ENCODE results near the gene PSMC5. TPM values are rescaled to one million over a fixed set of nuclear protein-coding genes. Genes with fewer than 3 reads are reported as not detected.

The PSMC5 gene
- total RNA-seq, 1 experiment from 2014 or later: 183 TPM

DNA sequence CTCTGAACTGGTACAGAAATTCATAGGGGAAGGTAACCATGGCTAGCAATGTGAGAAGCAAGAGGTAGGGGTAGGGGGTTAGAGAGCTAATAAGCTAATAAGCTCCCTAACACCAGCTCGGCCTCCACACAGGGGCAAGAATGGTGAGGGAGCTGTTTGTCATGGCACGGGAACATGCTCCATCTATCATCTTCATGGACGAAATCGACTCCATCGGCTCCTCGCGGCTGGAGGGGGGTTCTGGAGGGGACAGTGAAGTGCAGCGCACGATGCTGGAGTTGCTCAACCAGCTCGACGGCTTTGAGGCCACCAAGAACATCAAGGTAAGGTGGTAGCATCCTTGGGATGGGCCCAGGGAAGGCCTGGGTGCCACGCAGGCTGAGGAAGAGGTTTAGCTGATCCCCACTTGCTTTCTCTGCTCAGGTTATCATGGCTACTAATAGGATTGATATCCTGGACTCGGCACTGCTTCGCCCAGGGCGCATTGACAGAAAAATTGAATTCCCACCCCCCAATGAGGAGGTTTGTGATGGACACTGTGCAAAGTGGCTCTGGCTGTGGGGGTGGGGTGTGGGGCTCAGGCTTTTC is 3.8 kb downstream of the PSMC5 start:
- H3K14ac ChIP-seq (ENCODE audit: insufficient read depth, low read length): no peak overlapping the region
- Mint-ChIP-seq H3K27ac (no peak overlapping the region), H3K9me3 (no peaks in the 10 kb centered on the region; a peak in 1 of 5 replicates), H3K27me3 (ENCODE audit: low read depth) (no peaks in the 10 kb centered on the region; the same call in 1 of the 2 replicates), H3K36me3 (ENCODE audit: insufficient read depth in 1 of 3, low read depth in 3 of 3) (peaks cover 57 to 94% (median 74%) of the 10 kb centered on the region in 3 experiments), H3K4me1 (peaks cover 12 to 18% of the 10 kb centered on the region in 2 experiments), H3K4me3 (no peak overlapping the region)
- H3K23me2 ChIP-seq (ENCODE audit: insufficient read length, low read depth, low read length, poor library complexity, severe bottlenecking): peaks cover 6% of the 10 kb centered on the region
- H3K27ac ChIP-seq (ENCODE audit: insufficient read length, low read depth, low read length): no peak overlapping the region
- H3K4me1 ChIP-seq (ENCODE audit: insufficient read depth, low read length): no peaks in the 10 kb centered on the region
- no peak overlapping the region for H2BK15ac ChIP-seq (ENCODE audit: low read depth, low read length)
- no peak overlapping the region for H2BK5ac ChIP-seq (ENCODE audit: insufficient read length, low read length)
- H2BK12ac ChIP-seq (ENCODE audit: insufficient read length, low read depth, low read length): no peak overlapping the region
- TF ChIP-seq, protein P1, sequence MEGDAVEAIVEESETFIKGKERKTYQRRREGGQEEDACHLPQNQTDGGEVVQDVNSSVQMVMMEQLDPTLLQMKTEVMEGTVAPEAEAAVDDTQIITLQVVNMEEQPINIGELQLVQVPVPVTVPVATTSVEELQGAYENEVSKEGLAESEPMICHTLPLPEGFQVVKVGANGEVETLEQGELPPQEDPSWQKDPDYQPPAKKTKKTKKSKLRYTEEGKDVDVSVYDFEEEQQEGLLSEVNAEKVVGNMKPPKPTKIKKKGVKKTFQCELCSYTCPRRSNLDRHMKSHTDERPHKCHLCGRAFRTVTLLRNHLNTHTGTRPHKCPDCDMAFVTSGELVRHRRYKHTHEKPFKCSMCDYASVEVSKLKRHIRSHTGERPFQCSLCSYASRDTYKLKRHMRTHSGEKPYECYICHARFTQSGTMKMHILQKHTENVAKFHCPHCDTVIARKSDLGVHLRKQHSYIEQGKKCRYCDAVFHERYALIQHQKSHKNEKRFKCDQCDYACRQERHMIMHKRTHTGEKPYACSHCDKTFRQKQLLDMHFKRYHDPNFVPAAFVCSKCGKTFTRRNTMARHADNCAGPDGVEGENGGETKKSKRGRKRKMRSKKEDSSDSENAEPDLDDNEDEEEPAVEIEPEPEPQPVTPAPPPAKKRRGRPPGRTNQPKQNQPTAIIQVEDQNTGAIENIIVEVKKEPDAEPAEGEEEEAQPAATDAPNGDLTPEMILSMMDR (conservative IDR thresholded peaks at IDR 0.05): no peak
- H3K56ac ChIP-seq (ENCODE audit: insufficient read length, low read depth, low read length): no peak overlapping the region
- no peak overlapping the region for H4K8ac ChIP-seq (replicated peaks; ENCODE audit: insufficient read length, low read depth, low read length)
- H3K4ac ChIP-seq (ENCODE audit: low read depth, low read length): no peak overlapping the region
- H3K9me3 ChIP-seq (ENCODE audit: control insufficient read depth, low read depth, low read length): no peaks in the 10 kb centered on the region
- no peak overlapping the region for H3K4me2 ChIP-seq (ENCODE audit: insufficient read depth, insufficient read length, low read length)
- no peak overlapping the region for H4K91ac ChIP-seq (ENCODE audit: insufficient read length, low read depth, low read length)
- peaks cover 3% of the 10 kb centered on the region for H3K79me1 ChIP-seq (ENCODE audit: insufficient read depth, low read depth, low read length, poor library complexity, severe bottlenecking)
- no peak overlapping the region for H3K23ac ChIP-seq (ENCODE audit: insufficient read length, low read depth, low read length)
- H3K18ac ChIP-seq (ENCODE audit: insufficient read length, low read depth, low read length): no peak overlapping the region
- H3T11ph ChIP-seq (ENCODE audit: low read length): no peak overlapping the region
- H2BK20ac ChIP-seq (ENCODE audit: low read depth, low read length, poor library complexity, severe bottlenecking): no peak overlapping the region
- H4K5ac ChIP-seq (ENCODE audit: insufficient read length, low read depth, low read length): no peak overlapping the region
- no peak overlapping the region for H2BK120ac ChIP-seq (ENCODE audit: low read depth, low read length, poor library complexity, severe bottlenecking)
- H3K27me3 ChIP-seq (ENCODE audit: insufficient read depth, low read length): no peaks in the 10 kb centered on the region
- no peak overlapping the region for H2AFZ ChIP-seq (ENCODE audit: low read length)
- no peak for DNase-seq
- H3K9ac ChIP-seq (ENCODE audit: extremely low read depth, insufficient read length, low read length): no peak overlapping the region
- H3K79me2 ChIP-seq (ENCODE audit: insufficient read depth, low read length): peaks cover 8% of the 10 kb centered on the region; the same call in 1 of the 2 replicates
- no CpG with 5 or more reads among the region's 15 CpGs for WGBS (ENCODE audit: extremely low coverage, insufficient read length, low lambda C conversion rate)
- H2AK5ac ChIP-seq (ENCODE audit: insufficient read length, low read length): no peak overlapping the region
- peaks cover 2% of the 10 kb centered on the region for H4K20me1 ChIP-seq (ENCODE audit: control insufficient read depth, insufficient read depth, insufficient read length)

Data from H9 (cell line).